GM23248 (cell line): ENCODE measurements around the gene XPO6. TPM values are rescaled to one million over a fixed set of nuclear protein-coding genes. Genes with fewer than 3 reads are reported as not detected.

ENCODE experiments used
- DNase-seq: peaks from one replicate; pipeline ENCODE4 v3.0.0-alpha.2; 2015
- H2AFZ ChIP-seq: fragments of 200-600 bp; sonication (generic); 2 replicates; pipeline ENCODE4 v1.6.1; 2016; ENCODE audit warnings: antibody characterized with exemption
- H3F3A ChIP-seq: fragments of 200-600 bp; sonication (generic); 2 replicates; pipeline ENCODE4 v1.6.1; 2016; ENCODE audit warnings: mild to moderate bottlenecking, antibody characterized with exemption, mixed run types; ENCODE audit not compliant: insufficient read depth
- H3K27ac ChIP-seq: fragments of 200-600 bp; sonication (generic); 2 replicates; pipeline ENCODE4 v1.5.1; 2016; ENCODE audit warnings: mild to moderate bottlenecking
- H3K27me3 ChIP-seq: fragments of 200-600 bp; sonication (generic); replicated peaks from 2 replicates; pipeline ENCODE4 v1.6.1; 2016; ENCODE audit warnings: mild to moderate bottlenecking; ENCODE audit not compliant: insufficient read depth
- H3K36me3 ChIP-seq: fragments of 200-600 bp; sonication (generic); 2 replicates; pipeline ENCODE4 v1.6.1; 2016; ENCODE audit warnings: low read depth, mild to moderate bottlenecking
- H3K4me1 ChIP-seq: fragments of 200-600 bp; sonication (generic); 2 replicates; pipeline ENCODE4 v1.6.1; 2016; ENCODE audit warnings: mild to moderate bottlenecking; ENCODE audit not compliant: insufficient read depth
- H3K4me2 ChIP-seq: fragments of 200-600 bp; sonication (generic); one replicate; pipeline ENCODE4 v1.6.1; 2016; ENCODE audit warnings: mild to moderate bottlenecking; ENCODE audit not compliant: unreplicated experiment
- H3K4me3 ChIP-seq: fragments of 200-600 bp; sonication (generic); 2 replicates; pipeline ENCODE4 v1.5.1; 2016; ENCODE audit warnings: mild to moderate bottlenecking
- H3K79me2 ChIP-seq: fragments of 200-600 bp; sonication (generic); 2 replicates; pipeline ENCODE4 v1.6.1; 2016; ENCODE audit warnings: mild to moderate bottlenecking; ENCODE audit not compliant: insufficient read depth
- H3K9ac ChIP-seq: fragments of 200-600 bp; sonication (generic); 2 replicates; pipeline ENCODE4 v1.6.1; 2016; ENCODE audit warnings: mild to moderate bottlenecking
- H3K9me2 ChIP-seq: fragments of 200-600 bp; sonication (generic); 2 replicates; pipeline ENCODE4 v1.6.1; 2016; ENCODE audit warnings: mixed run types, mild to moderate bottlenecking, moderate library complexity; ENCODE audit not compliant: insufficient read depth
- H3K9me3 ChIP-seq: fragments of 200-600 bp; sonication (generic); one replicate; pipeline ENCODE4 v1.6.1; 2017; ENCODE audit warnings: low read depth
- H4K20me1 ChIP-seq: fragments of 200-600 bp; sonication (generic); 2 replicates; pipeline ENCODE4 v1.6.0; 2016; ENCODE audit not compliant: insufficient read depth
- EZH2 ChIP-seq: fragments of 200-600 bp; sonication (generic); IDR thresholded peaks from 2 replicates; pipeline ENCODE4 v1.6.1; 2018; ENCODE audit warnings: antibody characterized with exemption, mild to moderate bottlenecking; ENCODE audit not compliant: insufficient read depth, poor library complexity, severe bottlenecking
- EZH2phosphoT487 ChIP-seq: fragments of 200-600 bp; sonication (generic); IDR thresholded peaks from 2 replicates; pipeline ENCODE4 v1.6.1; 2018; ENCODE audit warnings: antibody characterized with exemption, moderate library complexity, mild to moderate bottlenecking, low read depth; ENCODE audit not compliant: insufficient read depth
- WGBS, 2 experiments: methylation state at CpG; one replicate each; pipeline ENCODE4 v1.1.6; 2015 to 2017; ENCODE audit warnings: low lambda C conversion rate in 2 of 2, low coverage in 1 of 2; ENCODE audit errors: missing lambda C conversion rate in 2 of 2; 5-methylcytosine and 5-hydroxymethylcytosine counted together
- in situ Hi-C: fragments of 300-500 bp; cut with MboI; formaldehyde crosslinking; loops from 2 replicates; pipeline ENCODE4 v1.15.0; 2020
- polyA plus RNA-seq: library from polyadenylated mRNA; unstranded; fragments of >200 nt; fragmentation: Nextera tagmentation; extraction: Ambion mirVana; gene quantifications from 2 replicates; pipeline ENCODE4 v1.2.1, GENCODE V29; 2016
- total RNA-seq: library from RNA; depleted of rRNA; stranded (reverse); fragments of >200 nt; shearing (Covaris generic); gene quantifications from 2 replicates; pipeline ENCODE4 v1.2.3, GENCODE V29; 2014

Gene XPO6
- total and polyA plus RNA-seq, 2 experiments from 2014 or later: 50.7 to 118 TPM

DNA sequence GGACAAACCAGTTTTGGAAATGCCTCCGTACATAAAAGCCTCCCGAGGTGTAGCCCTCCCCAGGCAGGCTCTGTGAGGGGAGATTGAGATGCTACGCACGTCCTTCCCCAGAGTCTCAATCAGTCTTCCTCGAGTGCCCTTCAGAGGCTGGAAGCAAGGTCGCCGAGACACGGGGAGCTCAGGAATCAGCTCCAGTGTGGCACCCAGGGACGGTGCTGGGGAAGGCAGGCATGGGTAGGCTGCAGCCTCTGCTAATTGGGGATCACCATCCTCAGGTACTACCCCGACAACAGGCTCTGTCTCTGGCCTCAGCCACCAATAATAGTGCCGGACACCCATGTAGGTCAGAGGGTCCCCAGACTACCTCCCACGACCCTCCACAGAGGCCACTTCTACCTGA is 120.1 kb downstream of the XPO6 start:
- no peak for TF ChIP-seq EZH2phosphoT487
- no peak for TF ChIP-seq EZH2
- Histone ChIP-seq H3K4me2 (no peak overlapping the region), H3K27me3 (no peaks in the 10 kb centered on the region), H2AFZ (no peak overlapping the region), H3K4me1 (peaks cover 7% of the 10 kb centered on the region; the same call in 1 of the 2 replicates), H3K27ac (no peak overlapping the region), H4K20me1 (no peaks in the 10 kb centered on the region), H3K36me3 (no peaks in the 10 kb centered on the region), H3F3A (peaks cover 5% of the 10 kb centered on the region; the same call in 1 of the 2 replicates), H3K4me3 (no peak overlapping the region), H3K9me3 (no peaks in the 10 kb centered on the region), H3K9me2 (no peaks in the 10 kb centered on the region), H3K79me2 (0 out of 2 replicates have a peak, but pooled peaks cover under 1% of the 10 kb centered on the region), H3K9ac (no peak overlapping the region)
- 88% methylated on average over 12 of the region's 12 CpGs for WGBS, 2 experiments
- DNase-seq: no peak
- in situ Hi-C loops: no loop called here

DNA sequence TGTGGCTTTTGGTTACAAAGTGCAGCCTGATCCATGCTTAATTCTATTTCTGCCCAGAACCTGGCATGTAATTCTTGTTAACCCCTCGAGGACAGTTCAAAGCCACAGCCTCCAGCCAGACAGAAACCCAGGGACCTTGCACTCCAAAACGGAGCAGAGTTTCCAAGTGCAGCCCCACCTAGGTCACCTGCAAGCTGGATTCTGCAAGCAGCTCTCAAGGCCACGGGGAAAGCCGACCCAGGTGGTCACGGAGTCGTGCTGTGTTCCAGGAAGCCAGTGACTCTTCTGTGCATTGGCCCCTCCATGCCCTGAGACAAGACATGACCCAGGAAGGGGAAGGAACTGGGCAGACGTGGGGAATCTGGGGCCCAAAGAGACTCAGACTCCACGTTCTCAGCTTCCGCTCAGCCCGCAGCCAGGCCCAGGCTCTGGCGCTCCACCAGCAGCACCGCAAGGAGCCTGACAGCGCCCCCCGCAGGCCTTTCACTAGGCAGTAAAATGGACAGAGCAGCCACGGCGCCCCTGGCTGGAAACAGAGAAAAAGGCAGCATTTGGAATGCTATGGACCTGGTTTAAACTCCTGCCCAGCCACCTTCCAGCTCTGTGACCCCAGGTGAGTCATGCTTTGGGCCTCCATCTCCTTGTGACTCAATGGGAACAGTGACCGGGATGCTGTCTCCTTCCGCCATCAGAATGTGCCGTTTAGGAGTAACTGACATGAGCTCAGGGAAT is 121.0 kb downstream of the XPO6 start:
- Histone ChIP-seq H3K79me2 (no peaks in the 10 kb centered on the region), H3K36me3 (no peaks in the 10 kb centered on the region), H3K27me3 (no peaks in the 10 kb centered on the region), H3K4me2 (no peak overlapping the region), H2AFZ (no peak overlapping the region), H3K9ac (no peak overlapping the region), H3F3A (peaks cover 5% of the 10 kb centered on the region; the same call in 1 of the 2 replicates), H3K4me3 (no peak overlapping the region), H3K4me1 (peaks cover 7% of the 10 kb centered on the region; the same call in 1 of the 2 replicates), H4K20me1 (no peaks in the 10 kb centered on the region), H3K27ac (no peak overlapping the region), H3K9me2 (no peaks in the 10 kb centered on the region), H3K9me3 (no peaks in the 10 kb centered on the region)
- in situ Hi-C loops: no loop called here
- TF ChIP-seq EZH2phosphoT487: no peak
- no peak for TF ChIP-seq EZH2
- DNase-seq: peak; percentile 65
- WGBS, 2 experiments: 67 to 75% methylated on average over 19 of the region's 19 CpGs

- Histone ChIP-seq H2AFZ (no peak overlapping the region), H3K4me1 (peaks cover 7% of the 10 kb centered on the region; the same call in 1 of the 2 replicates), H3K79me2 (no peaks in the 10 kb centered on the region), H3K4me3 (no peak overlapping the region), H3K9ac (no peak overlapping the region), H3K36me3 (no peaks in the 10 kb centered on the region), H4K20me1 (no peaks in the 10 kb centered on the region), H3F3A (peaks cover 5% of the 10 kb centered on the region; the same call in 1 of the 2 replicates), H3K4me2 (no peak overlapping the region), H3K27ac (no peak overlapping the region), H3K9me2 (no peaks in the 10 kb centered on the region), H3K9me3 (no peaks in the 10 kb centered on the region), H3K27me3 (no peaks in the 10 kb centered on the region)
- in situ Hi-C loops: no loop called here
- 80% methylated on average over 7 of the region's 7 CpGs for WGBS, 2 experiments
- TF ChIP-seq EZH2 (no peak), EZH2phosphoT487 (no peak)
- DNase-seq: no peak
Observed at GRCh38 chr16:28089992-28090365, 121.8 kb downstream of the XPO6 start.

DNA sequence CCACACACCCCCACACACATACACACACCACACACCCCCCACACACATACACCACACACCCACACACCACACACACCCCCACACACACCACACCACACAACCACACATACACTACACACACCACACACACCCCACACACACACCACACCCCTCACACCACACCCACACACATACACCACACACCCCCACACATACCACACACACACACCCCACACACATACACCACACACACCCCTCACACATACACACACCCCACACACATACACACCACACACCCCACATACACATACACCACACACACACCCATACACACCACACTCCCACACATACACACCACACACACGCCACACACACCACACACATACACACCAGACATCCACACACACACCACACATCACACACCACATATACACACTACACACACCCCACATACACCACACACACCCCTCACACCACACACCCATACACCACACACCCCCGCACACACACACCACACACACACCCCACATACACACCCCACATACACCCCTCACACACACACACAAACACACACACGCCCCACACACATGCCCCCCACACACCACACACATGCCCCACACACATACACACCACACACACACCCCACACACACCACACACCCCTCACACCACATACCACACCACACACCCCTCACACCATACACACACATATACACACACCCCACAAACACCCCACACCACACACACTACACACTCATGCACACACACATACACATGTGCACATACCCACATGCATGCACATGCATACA is 122.4 kb downstream of the XPO6 start:
- no peak overlapping the region for H3K9ac ChIP-seq
- in situ Hi-C loops: no loop called here
- H3K79me2 ChIP-seq: no peaks in the 10 kb centered on the region
- TF ChIP-seq EZH2phosphoT487: no peak
- TF ChIP-seq EZH2: no peak
- no peaks in the 10 kb centered on the region for H3K36me3 ChIP-seq
- no peaks in the 10 kb centered on the region for H3K9me2 ChIP-seq
- H3K27ac ChIP-seq: no peak overlapping the region
- H3K9me3 ChIP-seq: no peaks in the 10 kb centered on the region
- H3F3A ChIP-seq: peaks cover 5% of the 10 kb centered on the region; the same call in 1 of the 2 replicates
- H3K4me1 ChIP-seq: peaks cover 7% of the 10 kb centered on the region; the same call in 1 of the 2 replicates
- H3K4me3 ChIP-seq: no peak overlapping the region
- no peak for DNase-seq
- H2AFZ ChIP-seq: no peak overlapping the region
- no peaks in the 10 kb centered on the region for H4K20me1 ChIP-seq
- 94% methylated on average over 3 of the region's 3 CpGs; no CpG with 5 or more reads in 1 of the 2 experiments for WGBS, 2 experiments
- H3K27me3 ChIP-seq: no peaks in the 10 kb centered on the region
- H3K4me2 ChIP-seq: no peak overlapping the region
